Measurements from ENCODE around the gene IGF2BP3. TPM values are rescaled to one million over a fixed set of nuclear protein-coding genes. Genes with fewer than 3 reads are reported as not detected.

The IGF2BP3 gene
- total RNA-seq, 1 experiment from 2014 or later, result 111 TPM

GRCh38 chr7:23277359-23277989 is 192.8 kb downstream of the IGF2BP3 start:
- H3K27ac Mint-ChIP-seq (ENCODE audit: unreplicated experiment), result no peak overlapping the region
- H3K4me1 Mint-ChIP-seq (ENCODE audit: low read depth, unreplicated experiment), result peaks cover 25% of the 10 kb centered on the region
- H3K9me3 Mint-ChIP-seq (ENCODE audit: low read depth, unreplicated experiment), result no peaks in the 10 kb centered on the region
- DNase-seq, result peak; percentile 78
- peak; percentile 84 for TF ChIP-seq CTCF (IDR thresholded peaks at IDR 0.05; ENCODE audit: unreplicated experiment)
- H3K4me3 Mint-ChIP-seq (ENCODE audit: low read depth, unreplicated experiment), result no peak overlapping the region
- intact Hi-C loops (cut with micrococcal nuclease; ENCODE audit: unreplicated experiment), result loop anchor here (10.0 kb wide), 1 partner anchor 147 kb away; no protein-coding TSS in a partner anchor
- no peaks in the 10 kb centered on the region for H3K36me3 Mint-ChIP-seq (ENCODE audit: insufficient read depth, unreplicated experiment)
- CTCF ChIA-PET, result interaction anchor here (0.9 to 2.6 kb wide), 3 partner anchors 21 to 267 kb away, joined by 3 to 9 read pairs (median 5); partner anchors contain the start of gene MALSU1
- H3K27me3 Mint-ChIP-seq (ENCODE audit: unreplicated experiment), result no peaks in the 10 kb centered on the region
- BruUV-seq (replicated peaks), result no TSS peak

- no peaks in the 10 kb centered on the region for H3K27me3 Mint-ChIP-seq (ENCODE audit: unreplicated experiment)
- peaks cover 30% of the 10 kb centered on the region for H3K4me1 Mint-ChIP-seq (ENCODE audit: low read depth, unreplicated experiment)
- no peaks in the 10 kb centered on the region for H3K36me3 Mint-ChIP-seq (ENCODE audit: insufficient read depth, unreplicated experiment)
- H3K9me3 Mint-ChIP-seq (ENCODE audit: low read depth, unreplicated experiment), result no peaks in the 10 kb centered on the region
- CTCF ChIA-PET, result interaction anchor here (0.7 to 1.2 kb wide), 3 partner anchors 22 to 268 kb away, joined by 3 to 4 read pairs (median 3); no protein-coding TSS in a partner anchor
- TF ChIP-seq CTCF (IDR thresholded peaks at IDR 0.05; ENCODE audit: unreplicated experiment), result no peak
- intact Hi-C loops (cut with micrococcal nuclease; ENCODE audit: unreplicated experiment), result loop anchor here (10.0 kb wide), 1 partner anchor 148 kb away; no protein-coding TSS in a partner anchor
- no peak overlapping the region for H3K4me3 Mint-ChIP-seq (ENCODE audit: low read depth, unreplicated experiment)
- BruUV-seq (replicated peaks), result no TSS peak
- H3K27ac Mint-ChIP-seq (ENCODE audit: unreplicated experiment), result no peak overlapping the region
- DNase-seq, result no peak
These were observed 193.3 kb downstream of the IGF2BP3 start for GRCh38 chr7:23276947-23277346.

GRCh38 chr7:23276376-23276775 is 193.9 kb downstream of the IGF2BP3 start:
- no TSS peak for BruUV-seq (replicated peaks)
- Mint-ChIP-seq H3K4me1 (ENCODE audit: low read depth, unreplicated experiment) (peaks cover 32% of the 10 kb centered on the region), H3K9me3 (ENCODE audit: low read depth, unreplicated experiment) (no peaks in the 10 kb centered on the region), H3K36me3 (ENCODE audit: insufficient read depth, unreplicated experiment) (no peaks in the 10 kb centered on the region), H3K27me3 (ENCODE audit: unreplicated experiment) (no peaks in the 10 kb centered on the region), H3K4me3 (ENCODE audit: low read depth, unreplicated experiment) (no peak overlapping the region), H3K27ac (ENCODE audit: unreplicated experiment) (no peak overlapping the region)
- CTCF ChIA-PET, result interaction anchor here (0.7 to 1.2 kb wide), 3 partner anchors 22 to 268 kb away, joined by 3 to 4 read pairs (median 3); no protein-coding TSS in a partner anchor
- intact Hi-C loops (cut with micrococcal nuclease; ENCODE audit: unreplicated experiment), result loop anchor here (10.0 kb wide), 1 partner anchor 148 kb away; no protein-coding TSS in a partner anchor
- peak; percentile 28 for TF ChIP-seq CTCF (IDR thresholded peaks at IDR 0.05; ENCODE audit: unreplicated experiment)
- DNase-seq, result peak; percentile 20

- no TSS peak for BruUV-seq (replicated peaks)
- TF ChIP-seq CTCF (IDR thresholded peaks at IDR 0.05; ENCODE audit: unreplicated experiment), result no peak
- Mint-ChIP-seq H3K4me3 (ENCODE audit: low read depth, unreplicated experiment) (no peak overlapping the region), H3K4me1 (ENCODE audit: low read depth, unreplicated experiment) (peaks cover 32% of the 10 kb centered on the region), H3K9me3 (ENCODE audit: low read depth, unreplicated experiment) (no peaks in the 10 kb centered on the region), H3K27ac (ENCODE audit: unreplicated experiment) (no peak overlapping the region), H3K27me3 (ENCODE audit: unreplicated experiment) (no peaks in the 10 kb centered on the region), H3K36me3 (ENCODE audit: insufficient read depth, unreplicated experiment) (no peaks in the 10 kb centered on the region)
- no peak for DNase-seq
- intact Hi-C loops (cut with micrococcal nuclease; ENCODE audit: unreplicated experiment), result loop anchor here (10.0 kb wide), 1 partner anchor 149 kb away; no protein-coding TSS in a partner anchor
- CTCF ChIA-PET, result interaction anchor here (1.2 kb wide), 1 partner anchor 23 kb away, joined by 4 read pairs; no protein-coding TSS in a partner anchor
These were observed 194.4 kb downstream of the IGF2BP3 start for GRCh38 chr7:23275912-23276311.

All from Calu3 (cell line).